Bronchial epithelial cell (primary cell): ENCODE measurements around the gene ARID3C. TPM values are rescaled to one million over a fixed set of nuclear protein-coding genes. Genes with fewer than 3 reads are reported as not detected.
A peak's percentile ranks its signal among the peaks of the same experiment; 100 is the strongest.

ENCODE experiments used
- DNase-seq: peaks from one replicate; pipeline ENCODE4 v3.0.0-alpha.2; 2010; ENCODE audit warnings: low read depth
- FAIRE-seq: peaks from 2 replicates; lab custom pipeline; 2011; peaks lifted over from hg19 to GRCh38; lab: Jason Lieb, UNC
- H3K27me3 ChIP-seq: 2 replicates; pipeline ENCODE4 v1.5.1; 2011; ENCODE audit warnings: low read length; ENCODE audit not compliant: control insufficient read depth, insufficient read depth
- H3K36me3 ChIP-seq: 2 replicates; pipeline ENCODE4 v1.5.1; 2011; ENCODE audit warnings: low read length; ENCODE audit not compliant: control insufficient read depth, insufficient read depth
- H3K4me3 ChIP-seq: 2 replicates; pipeline ENCODE4 v1.5.1; 2011; ENCODE audit warnings: mild to moderate bottlenecking, low read depth, low read length, control low read depth
- CTCF ChIP-seq: IDR thresholded peaks from 2 replicates; pipeline ENCODE4 v1.5.1; 2011; ENCODE audit warnings: mild to moderate bottlenecking, moderate library complexity, low read length, control low read depth, inconsistent platforms; ENCODE audit not compliant: insufficient read depth, severe bottlenecking
- total RNA-seq: library from RNA; depleted of rRNA; stranded (reverse); fragments of >200 nt; gene quantifications from 2 replicates; pipeline ENCODE4 v1.2.1, GENCODE V29; 2014

Gene ARID3C
- total RNA-seq, 1 donor from 2014 or later: 0.26 TPM

GRCh38 chr9:34601937-34602573 is 26.8 kb downstream of the ARID3C start:
- Histone ChIP-seq H3K36me3 (no peaks in the 10 kb centered on the region), H3K4me3 (no peak overlapping the region), H3K27me3 (no peaks in the 10 kb centered on the region)
- FAIRE-seq (no peak), DNase-seq (no peak)
- no peak for TF ChIP-seq CTCF

GRCh38 chr9:34600908-34601307 is 28.0 kb downstream of the ARID3C start:
- FAIRE-seq (peak; percentile 82), DNase-seq (peak; percentile 97)
- H3K36me3 ChIP-seq: no peaks in the 10 kb centered on the region
- H3K27me3 ChIP-seq: no peaks in the 10 kb centered on the region
- no peak overlapping the region for H3K4me3 ChIP-seq
- TF ChIP-seq CTCF: no peak

GRCh38 chr9:34599546-34599945 is 29.3 kb downstream of the ARID3C start:
- FAIRE-seq (no peak), DNase-seq (no peak)
- Histone ChIP-seq H3K4me3 (no peak overlapping the region), H3K36me3 (no peaks in the 10 kb centered on the region), H3K27me3 (no peaks in the 10 kb centered on the region)
- no peak for TF ChIP-seq CTCF

- Histone ChIP-seq H3K36me3 (no peaks in the 10 kb centered on the region), H3K27me3 (peaks cover 7% of the 10 kb centered on the region), H3K4me3 (no peak overlapping the region)
- TF ChIP-seq CTCF: no peak
- FAIRE-seq (no peak), DNase-seq (no peak)
Observed at GRCh38 chr9:34594177-34594576, 34.7 kb downstream of the ARID3C start.

GRCh38 chr9:34592895-34593601 is 35.8 kb downstream of the ARID3C start:
- DNase-seq (peak; percentile 39), FAIRE-seq (no peak)
- Histone ChIP-seq H3K36me3 (no peaks in the 10 kb centered on the region), H3K4me3 (no peak overlapping the region), H3K27me3 (peaks cover 18% of the 10 kb centered on the region)
- no peak for TF ChIP-seq CTCF
